Thymus (tissue), 11 donors: ENCODE measurements around the gene KLHL5. TPM values are rescaled to one million over a fixed set of nuclear protein-coding genes. Genes with fewer than 3 reads are reported as not detected.
A peak's percentile ranks its signal among the peaks of the same experiment; 100 is the strongest.

ENCODE experiments used
- DNase-seq, 9 donors: peaks; one replicate each; pipeline ENCODE4 v3.0.0-alpha.2; 2013; ENCODE audit warnings: low spot score in 9 of 9, low read depth in 6 of 9, missing footprints in 1 of 9
- H3K27ac ChIP-seq, 2 donors: one replicate each; pipeline ENCODE4 v1.5.1; 2013; ENCODE audit warnings: control low read depth in 1 of 2, low read depth in 1 of 2, low read length in 1 of 2, mild to moderate bottlenecking in 1 of 2, moderate library complexity in 1 of 2
- H3K27me3 ChIP-seq, 2 donors: one replicate each; pipeline ENCODE4 v1.5.1; 2013; ENCODE audit warnings: low read length in 1 of 2; ENCODE audit not compliant: control insufficient read depth in 2 of 2, insufficient read depth in 1 of 2
- H3K36me3 ChIP-seq, 2 donors: one replicate each; pipeline ENCODE4 v1.5.1; 2013; ENCODE audit warnings: low read length in 1 of 2, mild to moderate bottlenecking in 1 of 2, moderate library complexity in 1 of 2; ENCODE audit not compliant: control insufficient read depth in 2 of 2, insufficient read depth in 2 of 2
- H3K4me1 ChIP-seq, 2 donors: one replicate each; pipeline ENCODE4 v1.5.1; 2013; ENCODE audit warnings: low read length in 2 of 2; ENCODE audit not compliant: control insufficient read depth in 2 of 2, insufficient read depth in 2 of 2
- H3K4me3 ChIP-seq, 2 donors: one replicate each; pipeline ENCODE4 v1.5.1; 2013; ENCODE audit warnings: low read length in 2 of 2, control low read depth in 1 of 2, mild to moderate bottlenecking in 1 of 2
- H3K9me3 ChIP-seq, 2 donors: one replicate each; pipeline ENCODE4 v1.5.1; 2013; ENCODE audit warnings: low read length in 1 of 2, mild to moderate bottlenecking in 1 of 2; ENCODE audit not compliant: control insufficient read depth in 2 of 2, insufficient read depth in 1 of 2
- WGBS: extraction: QIAGEN DNeasy Blood & Tissue Kit; methylation state at CpG from one replicate; pipeline ENCODE4 v1.1.7; 2013; 5-methylcytosine and 5-hydroxymethylcytosine counted together
- polyA plus RNA-seq: library from polyadenylated mRNA; stranded (reverse); fragments of 200-250 nt; gene quantifications from one replicate; pipeline ENCODE4 v1.2.3, GENCODE V29; 2013
- total RNA-seq: library from RNA; stranded (reverse); fragments of 120-200 nt; gene quantifications from one replicate; pipeline ENCODE4 v1.2.4, GENCODE V29; 2013
- donor health status: healthy.

Gene KLHL5
- total and polyA plus RNA-seq, 2 donors: 9.9 to 16.0 TPM

DNA sequence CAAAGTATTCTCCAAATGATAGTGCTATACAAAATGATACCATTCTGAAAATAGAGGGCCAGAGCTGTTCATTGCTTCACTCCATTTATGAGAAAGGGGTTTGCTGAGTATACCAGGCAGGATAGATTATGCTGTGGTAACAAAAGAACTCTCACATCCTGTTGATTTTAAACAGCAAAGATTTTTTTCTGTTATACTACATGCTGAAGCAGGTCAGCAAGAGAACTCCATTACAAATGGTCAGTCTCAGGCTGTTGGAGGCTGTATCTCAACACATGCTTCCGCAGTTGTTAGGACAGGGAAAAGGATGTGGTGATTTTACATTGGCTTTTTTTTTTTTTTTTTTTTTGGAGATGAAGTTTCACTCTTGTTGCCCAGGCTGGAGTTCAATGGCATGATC lies 13.7 kb upstream of the KLHL5 start:
- Histone ChIP-seq H3K27me3 (peaks cover 0 to 4% of the 10 kb centered on the region in 2 donors), H3K27ac (no peak overlapping the region), H3K9me3 (no peaks in the 10 kb centered on the region), H3K4me1 (peaks cover 4 to 18% of the 10 kb centered on the region in 2 donors), H3K4me3 (no peak overlapping the region), H3K36me3 (no peaks in the 10 kb centered on the region)
- 49% methylated on average over 1 of the region's 1 CpG for WGBS
- peak in 1 of 9 donors; percentile 31 for DNase-seq

DNA sequence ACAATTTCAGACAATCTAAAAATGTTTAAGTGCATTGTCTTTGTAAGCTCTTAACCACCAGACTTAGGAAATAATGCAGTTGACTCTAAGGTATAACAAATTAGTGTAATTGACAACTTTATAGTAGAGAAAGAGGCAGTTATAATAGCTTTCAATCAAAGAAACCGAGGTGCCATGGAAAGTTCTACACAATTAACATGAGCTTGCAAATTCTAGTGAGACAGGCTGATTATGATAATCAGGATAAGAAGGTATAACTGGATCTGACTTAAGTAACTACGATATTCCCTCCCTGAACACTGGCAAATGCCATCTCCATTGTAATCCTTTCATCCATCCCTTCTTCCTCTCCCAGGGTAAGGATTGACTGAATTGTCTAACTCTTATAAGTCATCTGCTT lies 11.4 kb upstream of the KLHL5 start:
- 98% methylated on average over 2 of the region's 2 CpGs for WGBS
- Histone ChIP-seq H3K4me1 (peaks cover 0 to 4% of the 10 kb centered on the region in 2 donors), H3K27ac (no peak overlapping the region), H3K36me3 (no peaks in the 10 kb centered on the region), H3K27me3 (no peaks in the 10 kb centered on the region), H3K4me3 (no peak overlapping the region), H3K9me3 (no peaks in the 10 kb centered on the region)
- no peak for DNase-seq

DNA sequence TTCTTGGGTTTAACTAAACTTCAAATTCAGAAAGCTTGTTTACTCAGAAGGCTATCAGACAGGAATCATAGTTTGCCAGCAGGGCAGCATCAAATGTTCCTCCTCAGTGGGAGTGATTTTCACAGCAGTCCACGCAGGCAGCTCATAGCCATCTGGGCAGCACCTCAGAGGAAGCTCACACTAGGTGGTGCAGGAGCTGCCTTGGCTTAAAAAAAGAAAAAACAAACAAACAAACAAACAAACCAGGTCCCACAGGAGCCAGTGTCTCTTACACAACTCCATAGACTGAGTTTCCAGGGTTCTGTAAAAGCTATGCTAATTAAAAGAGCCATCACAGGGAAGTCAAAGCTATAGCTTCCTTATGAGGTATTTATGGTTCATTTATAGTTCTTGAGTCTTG lies 10.5 kb upstream of the KLHL5 start:
- Histone ChIP-seq H3K27ac (no peak overlapping the region), H3K36me3 (no peaks in the 10 kb centered on the region), H3K9me3 (no peaks in the 10 kb centered on the region), H3K27me3 (no peaks in the 10 kb centered on the region), H3K4me3 (no peak overlapping the region), H3K4me1 (peaks cover 0 to under 1% of the 10 kb centered on the region in 2 donors)
- WGBS: 96% methylated on average over 1 of the region's 1 CpG
- no peak for DNase-seq

DNA sequence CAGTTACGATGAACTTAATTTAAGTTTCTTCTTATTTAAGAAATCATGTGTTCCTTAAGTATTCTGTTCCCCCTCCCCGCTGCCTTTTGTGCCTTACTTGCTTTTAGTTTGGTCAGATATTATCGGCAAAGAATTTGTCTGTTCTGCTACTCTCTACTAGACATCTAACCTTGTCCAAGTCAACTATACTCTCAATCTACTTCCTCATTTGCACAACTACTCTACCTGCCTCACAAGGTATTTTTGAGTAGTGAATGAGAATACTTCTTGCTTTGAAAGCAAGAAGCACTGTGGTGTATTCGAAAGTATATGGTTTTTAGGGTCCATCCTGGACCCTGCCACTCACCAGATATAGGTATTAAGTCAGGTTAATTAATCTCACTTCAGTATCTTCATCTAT lies 8.0 kb upstream of the KLHL5 start:
- DNase-seq: no peak
- Histone ChIP-seq H3K27ac (no peak overlapping the region), H3K4me3 (no peak overlapping the region), H3K27me3 (no peaks in the 10 kb centered on the region), H3K4me1 (no peaks in the 10 kb centered on the region), H3K36me3 (no peaks in the 10 kb centered on the region), H3K9me3 (no peaks in the 10 kb centered on the region)
- WGBS: 94% methylated on average over 4 of the region's 4 CpGs

DNA sequence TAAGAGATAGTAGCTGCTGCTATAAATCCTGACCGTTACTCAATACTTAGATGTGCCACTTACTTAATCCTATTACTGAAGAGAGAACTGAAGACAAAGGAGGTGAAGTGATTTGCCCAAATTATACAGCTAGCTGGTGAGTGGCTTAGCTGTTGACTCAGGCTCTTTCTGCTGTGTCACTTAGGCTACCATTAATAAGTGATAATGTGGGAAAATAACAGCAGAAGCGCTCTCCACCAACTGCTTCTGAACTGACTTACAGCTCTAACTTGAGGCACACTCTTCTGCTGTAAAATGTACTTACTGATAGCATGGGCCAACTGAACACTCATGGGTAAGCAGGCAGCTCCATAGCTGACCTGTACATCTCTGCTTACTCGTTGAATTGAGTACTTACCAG lies 7.5 kb upstream of the KLHL5 start:
- no peak for DNase-seq
- 97% methylated on average over 3 of the region's 3 CpGs for WGBS
- no peak overlapping the region for H3K4me3 ChIP-seq
- no peak overlapping the region for H3K27ac ChIP-seq
- H3K4me1 ChIP-seq: no peaks in the 10 kb centered on the region
- H3K27me3 ChIP-seq: no peaks in the 10 kb centered on the region
- H3K36me3 ChIP-seq: no peaks in the 10 kb centered on the region
- no peaks in the 10 kb centered on the region for H3K9me3 ChIP-seq

DNA sequence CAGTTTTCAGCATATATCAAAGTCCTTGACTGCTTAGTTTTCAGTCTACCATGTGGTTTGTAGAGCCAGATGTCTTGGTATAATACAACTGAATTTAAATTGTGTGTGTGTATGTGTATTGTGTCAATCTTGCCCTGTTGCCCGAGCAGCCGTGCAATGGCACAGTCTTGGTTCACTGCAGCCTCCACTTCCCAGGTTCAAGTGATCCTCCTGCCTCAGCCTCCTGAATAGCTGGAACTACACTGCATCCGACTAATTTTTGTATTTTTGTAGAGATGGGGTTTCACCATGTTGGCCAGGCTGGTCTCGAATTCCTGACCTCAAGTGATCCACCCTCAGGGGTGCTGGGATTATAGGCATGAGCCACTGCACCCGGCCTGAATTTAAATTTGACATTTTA lies 6.0 kb upstream of the KLHL5 start:
- no peaks in the 10 kb centered on the region for H3K4me1 ChIP-seq
- 97% methylated on average over 5 of the region's 5 CpGs for WGBS

DNA sequence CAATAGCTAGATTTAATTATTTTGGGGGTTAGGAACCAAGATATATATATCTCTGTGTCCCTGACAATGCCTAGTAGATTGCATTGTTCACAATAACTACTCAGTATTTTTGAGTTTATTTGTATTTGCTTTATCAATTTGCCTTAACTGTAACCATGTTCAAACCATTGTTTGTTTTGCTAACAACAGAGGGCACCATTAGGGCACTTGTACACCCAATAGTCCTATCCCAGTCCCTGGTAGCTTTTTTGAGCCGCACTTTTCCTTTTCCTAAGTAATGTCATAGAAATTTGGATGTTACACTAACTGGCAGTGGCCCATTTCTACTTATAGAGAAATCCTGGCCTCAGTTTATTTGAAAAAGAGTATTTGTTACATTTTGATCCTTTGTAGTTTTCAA lies 575 bp upstream of the KLHL5 start:
- Histone ChIP-seq H3K27ac (no peak overlapping the region), H3K36me3 (no peaks in the 10 kb centered on the region), H3K4me3 (no peak overlapping the region), H3K27me3 (no peaks in the 10 kb centered on the region), H3K9me3 (no peaks in the 10 kb centered on the region), H3K4me1 (no peaks in the 10 kb centered on the region)
- whole genome bisulfite sequencing: 100% methylated on average over 1 of the region's 1 CpG
- no peak for DNase-seq

More for the DNA sequence above, 6.0 kb upstream of the KLHL5 start:
- no peak for DNase-seq
- Histone ChIP-seq H3K27ac (no peak overlapping the region), H3K36me3 (no peaks in the 10 kb centered on the region), H3K27me3 (no peaks in the 10 kb centered on the region), H3K4me3 (no peak overlapping the region), H3K9me3 (no peaks in the 10 kb centered on the region)

DNA sequence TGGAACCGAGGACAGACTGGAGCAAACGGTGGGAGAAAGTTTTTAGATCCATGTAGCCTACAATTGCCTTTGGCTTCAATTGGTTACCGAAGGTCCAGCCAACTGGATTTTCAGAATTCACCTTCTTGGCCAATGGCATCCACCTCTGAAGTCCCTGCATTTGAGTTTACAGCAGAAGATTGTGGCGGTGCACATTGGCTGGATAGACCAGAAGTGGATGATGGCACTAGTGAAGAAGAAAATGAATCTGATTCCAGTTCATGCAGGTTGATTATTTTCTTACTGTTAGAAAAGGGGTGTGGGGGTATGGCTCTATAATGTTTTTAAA lies 702 bp downstream of the KLHL5 start:
- H3K36me3 ChIP-seq: no peaks in the 10 kb centered on the region
- WGBS: 94% methylated on average over 4 of the region's 4 CpGs
- no peak for DNase-seq
- no peak overlapping the region for H3K27ac ChIP-seq
- H3K4me1 ChIP-seq: no peaks in the 10 kb centered on the region
- H3K27me3 ChIP-seq: no peaks in the 10 kb centered on the region
- no peak overlapping the region for H3K4me3 ChIP-seq
- no peaks in the 10 kb centered on the region for H3K9me3 ChIP-seq

DNA sequence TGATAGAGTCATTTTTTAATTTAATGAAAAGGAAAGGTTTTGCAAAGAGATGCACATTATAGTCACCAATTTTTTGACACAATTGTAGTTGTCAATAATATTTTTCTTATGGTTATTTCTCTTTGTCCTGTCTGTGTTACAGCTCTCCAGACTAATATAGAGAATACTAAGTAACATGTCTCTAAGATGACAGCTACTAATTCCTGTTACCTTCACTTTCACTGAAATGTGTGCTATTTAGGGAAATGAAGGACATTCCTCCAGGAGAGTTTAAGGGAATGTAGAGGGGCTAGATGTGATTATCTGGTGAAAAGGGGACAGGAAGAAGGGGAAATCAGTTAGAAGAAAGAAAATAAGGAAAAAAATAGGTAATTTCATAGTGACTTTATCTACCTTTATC lies 1.4 kb downstream of the KLHL5 start:
- Histone ChIP-seq H3K4me3 (no peak overlapping the region), H3K9me3 (no peaks in the 10 kb centered on the region), H3K36me3 (no peaks in the 10 kb centered on the region), H3K27me3 (no peaks in the 10 kb centered on the region), H3K4me1 (no peaks in the 10 kb centered on the region), H3K27ac (no peak overlapping the region)
- DNase-seq: no peak

DNA sequence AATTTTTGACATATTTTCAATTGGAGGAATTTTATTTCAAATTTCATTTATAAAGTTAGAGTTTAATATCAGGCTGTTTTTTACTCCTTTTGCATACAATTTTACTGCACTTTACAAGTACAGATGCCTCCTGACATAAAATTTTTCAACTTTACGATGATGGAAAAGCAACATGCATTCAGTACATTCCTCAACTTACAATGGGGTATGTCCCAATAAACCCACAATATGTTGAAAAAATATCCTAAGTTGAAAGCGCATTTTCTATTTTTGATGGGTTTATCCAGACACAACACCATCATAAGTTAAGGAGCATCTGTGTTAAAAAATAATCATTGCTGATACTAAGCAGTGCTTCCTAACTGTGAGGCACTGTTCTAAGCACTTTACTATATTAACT lies 4.3 kb downstream of the KLHL5 start:
- H3K27ac ChIP-seq: no peak overlapping the region
- H3K4me1 ChIP-seq: no peaks in the 10 kb centered on the region
- no peaks in the 10 kb centered on the region for H3K9me3 ChIP-seq
- no peaks in the 10 kb centered on the region for H3K36me3 ChIP-seq
- H3K4me3 ChIP-seq: no peak overlapping the region
- WGBS: over 99% methylated on average over 2 of the region's 2 CpGs
- DNase-seq: no peak
- H3K27me3 ChIP-seq: no peaks in the 10 kb centered on the region
